ENCODE data around the gene IFIT1. TPM values are rescaled to one million over a fixed set of nuclear protein-coding genes. Genes with fewer than 3 reads are reported as not detected.

The IFIT1 gene
- total and polyA plus RNA-seq, 9 of the 15 experiments (the other 6 are each of a cell fraction or from before 2014, with no cell fraction given), result 0.03 to 0.40 (median 0.18) TPM

GRCh38 chr10:89355394-89355931 lies 37.0 kb upstream of the IFIT1 start (continued):
- TF ChIP-seq AFF1 (IDR thresholded peaks at IDR 0.05; ENCODE audit: low read depth in 1 of 2, partially characterized antibody in 2 of 2) (no peak), MGA (IDR thresholded peaks at IDR 0.05) (no peak), NFXL1 (CRISPR knock-in tag; IDR thresholded peaks at IDR 0.05) (peak; percentile 76; the same call in 1 of the 2 replicates), DDX20 (tag; IDR thresholded peaks at IDR 0.05; ENCODE audit: low read depth) (peak; percentile 81), NR4A1 (CRISPR knock-in tag; IDR thresholded peaks at IDR 0.05) (no peak), NR4A1 (tag; IDR thresholded peaks at IDR 0.05) (peak; percentile 76), ZEB2 (IDR thresholded peaks at IDR 0.05) (no peak), THRAP3 (IDR thresholded peaks at IDR 0.05; ENCODE audit: borderline replicate concordance) (no peak), HIVEP1 (CRISPR knock-in tag; IDR thresholded peaks at IDR 0.05) (no peak), ZNF124 (CRISPR knock-in tag; IDR thresholded peaks at IDR 0.05) (no peak), RBM34 (IDR thresholded peaks at IDR 0.05; ENCODE audit: borderline replicate concordance, insufficient read depth, low read length) (no peak)
- TF ChIP-seq, protein P1, sequence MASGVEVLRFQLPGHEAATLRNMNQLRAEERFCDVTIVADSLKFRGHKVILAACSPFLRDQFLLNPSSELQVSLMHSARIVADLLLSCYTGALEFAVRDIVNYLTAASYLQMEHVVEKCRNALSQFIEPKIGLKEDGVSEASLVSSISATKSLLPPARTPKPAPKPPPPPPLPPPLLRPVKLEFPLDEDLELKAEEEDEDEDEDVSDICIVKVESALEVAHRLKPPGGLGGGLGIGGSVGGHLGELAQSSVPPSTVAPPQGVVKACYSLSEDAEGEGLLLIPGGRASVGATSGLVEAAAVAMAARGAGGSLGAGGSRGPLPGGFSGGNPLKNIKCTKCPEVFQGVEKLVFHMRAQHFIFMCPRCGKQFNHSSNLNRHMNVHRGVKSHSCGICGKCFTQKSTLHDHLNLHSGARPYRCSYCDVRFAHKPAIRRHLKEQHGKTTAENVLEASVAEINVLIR (CRISPR knock-in tag; IDR thresholded peaks at IDR 0.05), result peak; percentile 62; the same call in 1 of the 2 replicates
